ENCODE data around the gene PIRT.

GRCh38 chr17:10787306-10788045, 50.4 kb downstream of the PIRT start:
- TF ChIP-seq CTCF (IDR thresholded peaks at IDR 0.05) (no peak), RAD21 (conservative IDR thresholded peaks at IDR 0.05 in 1 of 2, IDR thresholded peaks at IDR 0.05 in 1 of 2) (no peak), EP300 (IDR thresholded peaks at IDR 0.05) (no peak), SMC3 (IDR thresholded peaks at IDR 0.05) (no peak), ELK1 (IDR thresholded peaks at IDR 0.05; ENCODE audit: low read depth, low read length) (no peak)
